ENCODE measurements around the gene SELP.
"Not testable (repeated sequence)": the region's sequence is repeated elsewhere in the genome, so short reads cannot be mapped to it uniquely, and the experiment has no call there.

Gene SELP

GRCh38 chr1:169630006-169630405 lies at the start of gene SELP:
Gene SELP, minus strand, starts transcription at chr1:169630124. Its CDS starts 50 bp downstream, at chr1:169630074.
- TF ChIP-seq POLR2A (IDR thresholded peaks at IDR 0.05; ENCODE audit: low read depth, low read length), result no peak
- DNase-seq (ENCODE audit: insufficient read length, low spot score) (no peak), FAIRE-seq (no peak)

- no peak for FAIRE-seq
- TF ChIP-seq POLR2A (IDR thresholded peaks at IDR 0.05; ENCODE audit: low read depth, low read length), result no peak
Measured at GRCh38 chr1:169679692-169680091, 49.8 kb upstream of the SELP start.

GRCh38 chr1:169676001-169676400 lies 46.1 kb upstream of the SELP start:
- FAIRE-seq, result no peak

More at GRCh38 chr1:169679692-169680091, 49.8 kb upstream of the SELP start:
- no peak for DNase-seq (ENCODE audit: insufficient read length, low spot score)

GRCh38 chr1:169670836-169671235 lies 40.9 kb upstream of the SELP start:
- DNase-seq (ENCODE audit: insufficient read length, low spot score) (no peak), FAIRE-seq (no peak)
- no peak for TF ChIP-seq POLR2A (IDR thresholded peaks at IDR 0.05; ENCODE audit: low read depth, low read length)

More at GRCh38 chr1:169676001-169676400, 46.1 kb upstream of the SELP start:
- DNase-seq (ENCODE audit: insufficient read length, low spot score), result no peak
- TF ChIP-seq POLR2A (IDR thresholded peaks at IDR 0.05; ENCODE audit: low read depth, low read length), result no peak

GRCh38 chr1:169670244-169670643 lies 40.3 kb upstream of the SELP start:
- not testable (repeated sequence) for DNase-seq (ENCODE audit: insufficient read length, low spot score); FAIRE-seq

GRCh38 chr1:169667699-169668596 lies 38.0 kb upstream of the SELP start:
- not testable (repeated sequence) for FAIRE-seq; DNase-seq (ENCODE audit: insufficient read length, low spot score)

- not testable (repeated sequence) for FAIRE-seq; DNase-seq (ENCODE audit: insufficient read length, low spot score)
Measured at GRCh38 chr1:169667227-169667639, 37.3 kb upstream of the SELP start.

GRCh38 chr1:169662680-169663079 lies 32.8 kb upstream of the SELP start:
- not testable (repeated sequence) for FAIRE-seq; DNase-seq (ENCODE audit: insufficient read length, low spot score)

GRCh38 chr1:169661066-169661465 lies 31.1 kb upstream of the SELP start:
- not testable (repeated sequence) for DNase-seq (ENCODE audit: insufficient read length, low spot score); FAIRE-seq

GRCh38 chr1:169658777-169659176 lies 28.9 kb upstream of the SELP start:
- not testable (repeated sequence) for DNase-seq (ENCODE audit: insufficient read length, low spot score); FAIRE-seq

GRCh38 chr1:169653873-169654272 lies 23.9 kb upstream of the SELP start:
- TF ChIP-seq POLR2A (IDR thresholded peaks at IDR 0.05; ENCODE audit: low read depth, low read length), result no peak
- DNase-seq (ENCODE audit: insufficient read length, low spot score) (no peak), FAIRE-seq (no peak)

GRCh38 chr1:169651035-169651434 lies 21.1 kb upstream of the SELP start:
- no peak for DNase-seq (ENCODE audit: insufficient read length, low spot score)
- FAIRE-seq, result no peak
- no peak for TF ChIP-seq POLR2A (IDR thresholded peaks at IDR 0.05; ENCODE audit: low read depth, low read length)

GRCh38 chr1:169650551-169650950 lies 20.6 kb upstream of the SELP start:
- no peak for FAIRE-seq
- TF ChIP-seq POLR2A (IDR thresholded peaks at IDR 0.05; ENCODE audit: low read depth, low read length), result no peak
- DNase-seq (ENCODE audit: insufficient read length, low spot score), result no peak

- DNase-seq (ENCODE audit: insufficient read length, low spot score), result no peak
- FAIRE-seq, result no peak
- TF ChIP-seq POLR2A (IDR thresholded peaks at IDR 0.05; ENCODE audit: low read depth, low read length), result no peak
Measured at GRCh38 chr1:169648709-169649108, 18.8 kb upstream of the SELP start.

GRCh38 chr1:169648187-169648586 lies 18.3 kb upstream of the SELP start:
- no peak for DNase-seq (ENCODE audit: insufficient read length, low spot score)
- TF ChIP-seq POLR2A (IDR thresholded peaks at IDR 0.05; ENCODE audit: low read depth, low read length), result no peak
- FAIRE-seq, result no peak

Data from H54 (cell line).